ENCODE data around the gene MAST4. TPM values are rescaled to one million over a fixed set of nuclear protein-coding genes. Genes with fewer than 3 reads are reported as not detected.

The MAST4 gene
- total RNA-seq, 4 donors from 2014 or later, result 16.2 to 32.8 (median 25.0) TPM

DNA sequence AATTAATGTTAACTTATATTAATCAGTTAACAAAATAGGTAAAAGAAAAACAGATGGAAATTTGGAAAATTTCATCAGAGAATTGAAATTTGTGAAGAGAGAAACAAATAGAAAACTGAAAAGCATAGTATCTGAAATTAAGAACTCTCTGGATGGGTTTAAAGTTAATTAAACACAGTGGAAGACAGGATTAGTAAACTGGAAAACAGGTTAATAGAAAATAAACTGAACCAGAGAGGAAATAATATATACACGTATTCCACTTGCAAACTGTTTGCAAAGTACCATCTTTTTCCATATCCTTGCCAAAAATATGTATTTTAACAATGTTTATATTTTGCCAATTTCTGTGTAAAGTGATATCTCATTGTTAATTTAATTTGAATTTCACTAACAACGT is 342.9 kb downstream of the MAST4 start:
- Histone ChIP-seq H3K4me3 (no peak overlapping the region), H3K27me3 (no peaks in the 10 kb centered on the region), H3K27ac (no peak overlapping the region), H3K36me3 (no peaks in the 10 kb centered on the region), H3K4me1 (no peaks in the 10 kb centered on the region), H3K9me3 (peaks cover 0 to 4% (median 0%) of the 10 kb centered on the region in 3 donors)
- ATAC-seq, result no peak
- 94 to 96% methylated on average over 2 of the region's 2 CpGs for WGBS, 2 donors (ENCODE audit: low coverage in 1 of 2)
- TF ChIP-seq POLR2AphosphoS5 (IDR thresholded peaks at IDR 0.05) (no peak), POLR2A (IDR thresholded peaks at IDR 0.05) (no peak), EP300 (IDR thresholded peaks at IDR 0.05) (no peak)
- TF ChIP-seq, protein P1, sequence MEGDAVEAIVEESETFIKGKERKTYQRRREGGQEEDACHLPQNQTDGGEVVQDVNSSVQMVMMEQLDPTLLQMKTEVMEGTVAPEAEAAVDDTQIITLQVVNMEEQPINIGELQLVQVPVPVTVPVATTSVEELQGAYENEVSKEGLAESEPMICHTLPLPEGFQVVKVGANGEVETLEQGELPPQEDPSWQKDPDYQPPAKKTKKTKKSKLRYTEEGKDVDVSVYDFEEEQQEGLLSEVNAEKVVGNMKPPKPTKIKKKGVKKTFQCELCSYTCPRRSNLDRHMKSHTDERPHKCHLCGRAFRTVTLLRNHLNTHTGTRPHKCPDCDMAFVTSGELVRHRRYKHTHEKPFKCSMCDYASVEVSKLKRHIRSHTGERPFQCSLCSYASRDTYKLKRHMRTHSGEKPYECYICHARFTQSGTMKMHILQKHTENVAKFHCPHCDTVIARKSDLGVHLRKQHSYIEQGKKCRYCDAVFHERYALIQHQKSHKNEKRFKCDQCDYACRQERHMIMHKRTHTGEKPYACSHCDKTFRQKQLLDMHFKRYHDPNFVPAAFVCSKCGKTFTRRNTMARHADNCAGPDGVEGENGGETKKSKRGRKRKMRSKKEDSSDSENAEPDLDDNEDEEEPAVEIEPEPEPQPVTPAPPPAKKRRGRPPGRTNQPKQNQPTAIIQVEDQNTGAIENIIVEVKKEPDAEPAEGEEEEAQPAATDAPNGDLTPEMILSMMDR (IDR thresholded peaks at IDR 0.05), result no peak

DNA sequence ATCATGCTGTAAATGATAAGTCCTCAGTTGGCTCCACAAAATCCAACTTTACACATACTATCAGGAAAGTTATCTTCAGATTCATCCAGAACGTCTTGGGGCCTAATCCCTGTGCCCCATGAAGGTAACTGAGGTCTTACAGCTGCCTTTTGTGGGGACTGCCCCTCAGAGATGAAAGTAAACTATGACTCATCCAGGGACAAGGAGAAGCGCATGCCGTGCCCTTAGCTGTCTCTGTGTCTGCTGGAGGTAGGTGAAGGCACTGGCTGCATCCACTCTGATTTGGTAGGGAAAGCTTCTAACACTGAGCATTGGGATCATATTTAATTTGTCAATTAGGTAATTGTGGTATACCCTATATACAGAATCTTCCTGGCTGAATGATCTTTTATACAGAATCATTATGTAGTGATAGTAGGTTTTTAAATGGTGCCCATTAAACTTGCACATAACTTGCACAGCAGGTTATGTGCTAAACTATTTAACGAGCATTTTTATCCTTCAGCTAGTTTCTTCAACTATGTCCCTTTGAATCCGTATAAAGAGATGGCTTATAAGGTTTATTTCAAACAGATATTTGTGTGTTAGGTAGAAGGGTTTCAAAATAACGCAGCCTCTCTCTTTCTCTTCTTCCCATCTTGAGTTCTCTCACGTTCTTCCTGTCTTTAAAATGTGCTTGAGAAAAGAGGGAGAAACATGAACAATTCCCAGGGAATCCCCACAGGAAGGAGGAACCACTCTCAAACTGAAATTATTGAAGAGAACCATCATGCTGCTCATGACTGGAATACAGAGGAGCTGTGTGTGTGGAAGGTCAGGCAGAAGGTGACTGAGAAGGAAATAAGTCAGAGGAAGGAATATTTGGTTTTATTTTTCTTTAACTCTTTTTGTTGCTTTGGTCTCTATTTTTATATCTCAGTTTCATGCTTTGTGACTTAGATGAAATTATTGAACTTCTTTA is 349.5 kb downstream of the MAST4 start:
- WGBS, 2 donors (ENCODE audit: low coverage in 1 of 2), result 62 to 71% methylated on average over 6 to 7 of the region's 7 CpGs
- TF ChIP-seq POLR2A (IDR thresholded peaks at IDR 0.05) (no peak), POLR2AphosphoS5 (IDR thresholded peaks at IDR 0.05) (no peak), EP300 (IDR thresholded peaks at IDR 0.05) (no peak)
- TF ChIP-seq, protein P1 (IDR thresholded peaks at IDR 0.05), result no peak
- no peaks in the 10 kb centered on the region for H3K36me3 ChIP-seq
- no peaks in the 10 kb centered on the region for H3K4me1 ChIP-seq
- no peaks in the 10 kb centered on the region for H3K27me3 ChIP-seq
- ATAC-seq, result no peak
- H3K27ac ChIP-seq, result no peak overlapping the region
- H3K4me3 ChIP-seq, result no peak overlapping the region
- H3K9me3 ChIP-seq, result no peaks in the 10 kb centered on the region

DNA sequence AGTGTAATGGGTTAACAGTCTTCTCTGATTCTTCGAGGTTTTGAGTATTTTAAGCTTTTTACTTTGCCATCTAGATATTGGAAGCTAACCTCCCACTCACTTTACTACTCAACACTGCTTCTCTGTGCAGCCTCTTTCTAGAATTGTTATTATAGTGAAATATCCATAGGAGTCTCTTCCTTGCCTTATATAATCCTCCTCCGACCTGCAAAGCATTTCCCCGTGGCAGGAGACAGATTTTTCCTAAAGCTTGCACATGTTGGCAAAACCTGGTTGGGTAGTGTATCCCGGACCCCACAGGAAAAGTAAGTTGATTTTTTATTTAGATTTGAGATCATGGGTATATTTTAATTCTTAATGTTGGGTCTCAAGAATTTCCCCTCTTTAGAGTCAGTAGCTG is 351.3 kb downstream of the MAST4 start:
- Histone ChIP-seq H3K9me3 (no peaks in the 10 kb centered on the region), H3K4me3 (no peak overlapping the region), H3K27ac (no peak overlapping the region), H3K36me3 (no peaks in the 10 kb centered on the region), H3K4me1 (no peaks in the 10 kb centered on the region), H3K27me3 (no peaks in the 10 kb centered on the region)
- WGBS, 2 donors (ENCODE audit: low coverage in 1 of 2), result 22 to 60% methylated on average over 1 to 4 of the region's 4 CpGs
- no peak for ATAC-seq
- TF ChIP-seq POLR2A (IDR thresholded peaks at IDR 0.05) (no peak), POLR2AphosphoS5 (IDR thresholded peaks at IDR 0.05) (no peak), EP300 (IDR thresholded peaks at IDR 0.05) (no peak)
- TF ChIP-seq, protein P1 (IDR thresholded peaks at IDR 0.05), result no peak

DNA sequence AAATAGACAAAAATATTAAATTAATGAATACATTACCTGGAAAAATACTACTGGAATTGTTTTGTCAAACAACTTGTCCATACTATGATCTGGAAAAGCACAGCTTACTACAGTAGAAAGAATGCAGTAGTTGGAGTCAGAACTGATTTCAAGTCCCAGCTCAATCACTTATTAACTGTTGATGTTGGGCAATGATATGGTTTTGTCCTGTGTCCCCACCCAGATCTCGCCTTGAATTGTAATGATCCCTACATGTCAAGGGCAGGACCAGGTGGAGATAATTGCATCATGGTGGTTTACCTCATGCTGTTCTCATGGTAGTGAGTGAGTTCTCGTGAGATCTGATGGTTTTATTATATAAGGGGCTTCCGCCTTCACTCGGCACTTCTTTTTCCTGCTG is 352.9 kb downstream of the MAST4 start:
- WGBS, 2 donors (ENCODE audit: low coverage in 1 of 2), result 100% methylated on average over 1 to 4 of the region's 4 CpGs
- no peak for ATAC-seq
- no peak overlapping the region for H3K4me3 ChIP-seq

More for the DNA sequence above, 352.9 kb downstream of the MAST4 start:
- Histone ChIP-seq H3K9me3 (no peaks in the 10 kb centered on the region), H3K4me1 (no peaks in the 10 kb centered on the region), H3K27me3 (no peaks in the 10 kb centered on the region), H3K27ac (no peak overlapping the region), H3K36me3 (no peaks in the 10 kb centered on the region)
- TF ChIP-seq, protein P1 (IDR thresholded peaks at IDR 0.05), result no peak
- TF ChIP-seq POLR2A (IDR thresholded peaks at IDR 0.05) (no peak), POLR2AphosphoS5 (IDR thresholded peaks at IDR 0.05) (no peak), EP300 (IDR thresholded peaks at IDR 0.05) (no peak)

Measured in gastroesophageal sphincter (tissue), 4 donors.